Astrocyte (in vitro differentiated cells and primary cell): ENCODE measurements around the gene NCKAP1. TPM values are rescaled to one million over a fixed set of nuclear protein-coding genes. Genes with fewer than 3 reads are reported as not detected.
"Not testable (repeated sequence)": the region's sequence is repeated elsewhere in the genome, so short reads cannot be mapped to it uniquely, and the experiment has no call there.

ENCODE experiments used
- DNase-seq: peaks from one replicate; pipeline ENCODE4 v3.0.0-alpha.2; 2010; ENCODE audit warnings: low read depth
- FAIRE-seq: peaks from 2 replicates; lab custom pipeline; 2011; peaks lifted over from hg19 to GRCh38; lab: Jason Lieb, UNC
- H2AFZ ChIP-seq: 2 replicates; pipeline ENCODE4 v1.6.0; 2012; ENCODE audit warnings: low read depth, low read length, inconsistent platforms
- H3K27ac ChIP-seq: 2 replicates; pipeline ENCODE4 v1.5.1; 2011; ENCODE audit warnings: low read depth, low read length, inconsistent platforms
- H3K27me3 ChIP-seq: 2 replicates; pipeline ENCODE4 v1.6.0; 2011; ENCODE audit warnings: low read length, inconsistent platforms; ENCODE audit not compliant: insufficient read depth
- H3K36me3 ChIP-seq: 2 replicates; pipeline ENCODE4 v1.5.1; 2011; ENCODE audit warnings: low read length, inconsistent platforms; ENCODE audit not compliant: insufficient read depth
- H3K4me1 ChIP-seq: 2 replicates; pipeline ENCODE4 v1.5.1; 2011; ENCODE audit warnings: low read length, inconsistent platforms; ENCODE audit not compliant: insufficient read depth
- H3K4me2 ChIP-seq: 2 replicates; pipeline ENCODE4 v1.6.0; 2012; ENCODE audit warnings: low read length, inconsistent platforms
- H3K4me3 ChIP-seq: 2 replicates; pipeline ENCODE4 v1.5.1; 2011; ENCODE audit warnings: low read depth, mild to moderate bottlenecking, low read length, inconsistent platforms; ENCODE audit not compliant: insufficient read depth
- H3K79me2 ChIP-seq: 2 replicates; pipeline ENCODE4 v1.6.0; 2012; ENCODE audit warnings: mild to moderate bottlenecking, low read length, inconsistent platforms; ENCODE audit not compliant: insufficient read depth
- H3K9ac ChIP-seq: 2 replicates; pipeline ENCODE4 v1.6.0; 2012; ENCODE audit warnings: mild to moderate bottlenecking, low read length, inconsistent platforms
- H3K9me3 ChIP-seq: 2 replicates; pipeline ENCODE4 v1.5.1; 2012; ENCODE audit warnings: low read depth, mild to moderate bottlenecking, low read length, inconsistent platforms; ENCODE audit not compliant: insufficient read depth
- H4K20me1 ChIP-seq: 2 replicates; pipeline ENCODE4 v1.6.0; 2012; ENCODE audit warnings: low read length, inconsistent platforms; ENCODE audit not compliant: insufficient read depth
- H3K27ac Mint-ChIP-seq: one replicate; pipeline ENCODE4 v1.8.0; 2021; ENCODE audit warnings: mild to moderate bottlenecking, mixed read lengths; ENCODE audit not compliant: unreplicated experiment
- H3K27me3 Mint-ChIP-seq: one replicate; pipeline ENCODE4 v1.8.0; 2021; ENCODE audit warnings: low read depth, mixed read lengths; ENCODE audit not compliant: unreplicated experiment
- H3K36me3 Mint-ChIP-seq: one replicate; pipeline ENCODE4 v1.8.0; 2021; ENCODE audit warnings: low read depth, mixed read lengths; ENCODE audit not compliant: unreplicated experiment
- H3K4me1 Mint-ChIP-seq: one replicate; pipeline ENCODE4 v1.8.0; 2021; ENCODE audit warnings: low read depth, mixed read lengths; ENCODE audit not compliant: unreplicated experiment
- H3K4me3 Mint-ChIP-seq: one replicate; pipeline ENCODE4 v1.8.0; 2021; ENCODE audit warnings: mild to moderate bottlenecking, moderate library complexity, mixed read lengths; ENCODE audit not compliant: unreplicated experiment
- H3K9me3 Mint-ChIP-seq: one replicate; pipeline ENCODE4 v1.8.0; 2021; ENCODE audit warnings: mild to moderate bottlenecking, mixed read lengths; ENCODE audit not compliant: unreplicated experiment
- CTCF ChIP-seq: IDR thresholded peaks from 2 replicates; pipeline ENCODE4 v1.5.1; 2011; ENCODE audit warnings: low read depth, mild to moderate bottlenecking, inconsistent platforms, low read length, moderate library complexity; ENCODE audit not compliant: insufficient read depth
- EZH2 ChIP-seq: IDR thresholded peaks from 2 replicates; pipeline ENCODE4 v1.6.1; 2012; ENCODE audit warnings: mild to moderate bottlenecking, low read length, inconsistent platforms; ENCODE audit not compliant: insufficient read depth
- total RNA-seq: library from RNA; stranded (reverse); gene quantifications from 2 replicates; pipeline ENCODE4 v1.2.1, GENCODE V29; 2021

Gene NCKAP1
- total RNA-seq, 1 donor from 2014 or later: 164 TPM

DNA sequence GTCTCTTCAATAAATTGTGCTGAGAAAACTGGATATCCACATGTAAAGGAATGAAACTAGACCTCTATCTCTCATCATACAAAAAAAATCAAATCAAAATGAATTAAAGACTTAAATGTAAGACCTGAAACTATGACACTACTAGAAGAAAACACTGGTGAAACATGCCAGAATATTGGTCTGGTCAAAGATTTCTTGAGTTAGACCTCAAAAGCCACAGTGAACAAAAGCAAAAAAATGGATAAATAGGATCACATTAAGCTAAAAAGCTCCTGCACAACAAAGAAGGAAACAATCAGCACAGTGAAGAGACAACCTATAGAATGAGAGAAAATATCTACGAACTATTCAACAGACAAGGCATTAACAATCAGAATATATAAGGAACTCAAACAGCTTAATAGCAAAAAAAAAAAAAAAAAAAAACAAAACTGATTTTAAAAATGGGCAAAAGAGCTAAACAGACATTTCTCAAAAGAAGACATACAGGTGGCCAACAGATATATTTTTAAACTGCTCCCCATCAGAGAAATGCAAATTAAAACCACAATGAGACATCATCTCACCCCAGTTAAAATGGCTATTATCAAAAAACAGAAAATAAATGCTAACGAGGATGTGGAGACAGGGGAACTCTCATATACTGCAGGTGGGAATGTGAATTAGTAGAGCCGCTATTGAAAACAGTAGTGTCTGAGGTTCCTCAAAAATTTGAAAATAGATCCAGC lies 66.3 kb downstream of the NCKAP1 start:
- no peak overlapping the region for H3K4me2 ChIP-seq
- H3K79me2 ChIP-seq: peaks cover 31% of the 10 kb centered on the region
- H3K9ac ChIP-seq: no peak overlapping the region
- Mint-ChIP-seq H3K27me3 (no peaks in the 10 kb centered on the region), H3K36me3 (peaks cover 14% of the 10 kb centered on the region), H3K27ac (no peak overlapping the region), H3K4me3 (no peak overlapping the region), H3K9me3 (no peaks in the 10 kb centered on the region), H3K4me1 (no peaks in the 10 kb centered on the region)
- peaks cover 33% of the 10 kb centered on the region for H3K36me3 ChIP-seq
- TF ChIP-seq EZH2 (no peak), CTCF (no peak)
- FAIRE-seq (no peak), DNase-seq (no peak)
- H3K4me1 ChIP-seq: no peaks in the 10 kb centered on the region
- H4K20me1 ChIP-seq: peaks cover 15% of the 10 kb centered on the region
- H3K4me3 ChIP-seq: no peak overlapping the region
- H3K9me3 ChIP-seq: no peaks in the 10 kb centered on the region
- H3K27me3 ChIP-seq: no peaks in the 10 kb centered on the region
- no peak overlapping the region for H2AFZ ChIP-seq
- H3K27ac ChIP-seq: no peak overlapping the region

- FAIRE-seq (no peak), DNase-seq (no peak)
- H3K27me3 Mint-ChIP-seq: no peaks in the 10 kb centered on the region
- no peaks in the 10 kb centered on the region for H3K9me3 Mint-ChIP-seq
- Histone ChIP-seq H3K27me3 (no peaks in the 10 kb centered on the region), H4K20me1 (peaks cover 15% of the 10 kb centered on the region), H3K79me2 (peaks cover 35% of the 10 kb centered on the region), H3K4me2 (no peak overlapping the region), H2AFZ (no peak overlapping the region), H3K9ac (no peak overlapping the region), H3K27ac (no peak overlapping the region), H3K36me3 (peaks cover 24% of the 10 kb centered on the region), H3K4me1 (no peaks in the 10 kb centered on the region), H3K9me3 (no peaks in the 10 kb centered on the region), H3K4me3 (no peak overlapping the region)
- no peak overlapping the region for H3K27ac Mint-ChIP-seq
- no peaks in the 10 kb centered on the region for H3K4me1 Mint-ChIP-seq
- no peak for TF ChIP-seq EZH2
- no peak for TF ChIP-seq CTCF
- H3K36me3 Mint-ChIP-seq: peaks cover 17% of the 10 kb centered on the region
- no peak overlapping the region for H3K4me3 Mint-ChIP-seq
Measured at GRCh38 chr2:182970486-182970885, 67.8 kb downstream of the NCKAP1 start.

GRCh38 chr2:182968493-182968892 lies 69.8 kb downstream of the NCKAP1 start:
- Mint-ChIP-seq H3K9me3 (no peaks in the 10 kb centered on the region), H3K27me3 (no peaks in the 10 kb centered on the region), H3K4me1 (no peaks in the 10 kb centered on the region), H3K36me3 (peaks cover 17% of the 10 kb centered on the region), H3K27ac (no peak overlapping the region), H3K4me3 (no peak overlapping the region)
- H3K9me3 ChIP-seq: no peaks in the 10 kb centered on the region
- H3K4me2 ChIP-seq: no peak overlapping the region
- peaks cover 14% of the 10 kb centered on the region for H4K20me1 ChIP-seq
- peaks cover 24% of the 10 kb centered on the region for H3K36me3 ChIP-seq
- no peak overlapping the region for H3K4me3 ChIP-seq
- DNase-seq (no peak), FAIRE-seq (no peak)
- no peaks in the 10 kb centered on the region for H3K4me1 ChIP-seq
- H3K79me2 ChIP-seq: peaks cover 35% of the 10 kb centered on the region
- TF ChIP-seq EZH2 (no peak), CTCF (no peak)
- no peak overlapping the region for H3K9ac ChIP-seq
- no peak overlapping the region for H2AFZ ChIP-seq
- no peaks in the 10 kb centered on the region for H3K27me3 ChIP-seq
- no peak overlapping the region for H3K27ac ChIP-seq

- not testable (repeated sequence) for H3K9me3 ChIP-seq, H3K4me2 ChIP-seq, H3K27me3 Mint-ChIP-seq, H4K20me1 ChIP-seq, H2AFZ ChIP-seq, H3K9me3 Mint-ChIP-seq, FAIRE-seq, H3K27me3 ChIP-seq, H3K4me3 Mint-ChIP-seq, H3K27ac Mint-ChIP-seq, H3K27ac ChIP-seq, H3K4me1 ChIP-seq, H3K9ac ChIP-seq, DNase-seq, H3K4me3 ChIP-seq, H3K4me1 Mint-ChIP-seq
- peaks cover 13% of the 10 kb centered on the region for H3K36me3 Mint-ChIP-seq
- Histone ChIP-seq H3K36me3 (peaks cover 22% of the 10 kb centered on the region), H3K79me2 (peaks cover 20% of the 10 kb centered on the region)
Measured at GRCh38 chr2:182966356-182966755, 71.9 kb downstream of the NCKAP1 start.
